Vagina (tissue), 2 donors: ENCODE data around the gene KRT14.

Experiments
- CTCF ChIP-seq, 3 experiments: fragments of 450-650 bp in 2 of 3; fragments of 200-600 bp in 1 of 3; sonication (generic) in 1 of 3; IDR thresholded peaks; one replicate each; pipeline ENCODE4 v1.5.1; 2017 to 2019; ENCODE audit warnings: antibody characterized with exemption in 3 of 3, mild to moderate bottlenecking in 2 of 3, moderate library complexity in 2 of 3
- POLR2A ChIP-seq, 2 donors: fragments of 450-650 bp; IDR thresholded peaks; one replicate each; pipeline ENCODE4 v1.6.1; 2017; ENCODE audit warnings: antibody characterized with exemption in 2 of 2, mild to moderate bottlenecking in 2 of 2, moderate library complexity in 2 of 2

GRCh38 chr17:41624208-41625101 is 37.8 kb upstream of the KRT14 start, which contains the start of gene KRT17:
- TF ChIP-seq CTCF (IDR thresholded peaks at IDR 0.05): no peak
- TF ChIP-seq POLR2A (IDR thresholded peaks at IDR 0.05): no peak
